Kidney glomerular epithelial cell (primary cell): Measurements from ENCODE around the gene EID2B.
A peak's percentile ranks its signal among the peaks of the same experiment; 100 is the strongest.

ENCODE experiments used
- DNase-seq: peaks from one replicate; lab custom pipeline; 2025; lab: John Stamatoyannopoulos, UW

The EID2B gene

DNA sequence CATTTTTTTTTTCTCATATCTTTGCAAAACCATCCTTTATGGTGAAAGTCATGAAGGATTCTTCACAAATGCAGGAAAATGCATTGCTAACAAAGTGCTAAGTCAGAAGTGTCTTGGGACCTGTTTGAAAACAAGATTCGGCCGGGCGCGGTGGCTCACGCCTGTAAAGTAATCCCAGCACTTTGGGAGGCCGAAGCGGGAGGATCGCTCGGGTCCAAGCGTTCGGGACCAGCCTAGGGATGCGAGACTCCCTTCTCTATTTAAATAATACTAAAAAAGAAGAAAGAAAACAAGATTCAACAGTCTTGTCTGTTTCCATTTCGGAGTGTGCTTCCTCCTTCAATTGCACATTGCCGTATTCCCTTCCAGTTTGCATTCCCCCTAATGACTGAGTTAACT is 819 bp downstream of the EID2B start:
- DNase-seq, result no peak

DNA sequence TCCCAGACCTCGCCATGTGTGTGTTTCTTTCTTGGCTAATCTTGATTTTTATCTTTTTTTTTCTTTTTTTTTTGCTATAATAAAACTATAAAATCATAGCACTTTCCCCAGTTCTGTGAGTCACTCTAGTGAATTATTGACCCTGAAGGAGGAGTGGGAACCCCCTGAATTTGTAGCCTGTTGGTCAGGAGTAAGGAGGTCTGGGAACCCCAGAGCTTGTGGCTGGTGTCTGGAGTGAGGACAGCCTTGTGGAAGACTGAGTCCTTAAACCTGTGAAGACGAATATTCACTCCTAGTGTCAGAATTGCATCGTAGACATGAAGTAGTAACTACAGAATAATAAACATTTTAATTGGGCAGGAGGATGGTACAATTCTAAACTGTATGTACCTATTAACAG is 7.4 kb downstream of the EID2B start:
- no peak for DNase-seq

DNA sequence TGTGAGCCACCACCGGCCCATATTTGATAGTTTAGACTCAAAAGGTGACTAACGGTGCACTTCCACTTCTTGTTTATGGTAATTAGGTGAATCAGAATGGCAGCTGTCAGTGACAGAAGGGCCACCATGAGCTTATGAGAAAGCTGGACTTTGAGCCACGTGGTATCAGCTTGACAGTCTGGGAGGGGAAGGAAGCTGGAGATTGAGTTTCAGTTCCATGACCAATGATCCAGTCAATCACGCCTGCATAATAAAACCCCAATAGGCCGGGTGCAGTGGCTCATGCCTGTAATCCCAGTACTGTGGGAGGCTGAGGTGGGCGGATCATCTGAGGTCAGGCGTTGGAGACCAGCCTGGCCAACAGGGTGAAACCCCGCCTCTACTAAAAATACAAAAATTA is 8.2 kb downstream of the EID2B start:
- no peak for DNase-seq

DNA sequence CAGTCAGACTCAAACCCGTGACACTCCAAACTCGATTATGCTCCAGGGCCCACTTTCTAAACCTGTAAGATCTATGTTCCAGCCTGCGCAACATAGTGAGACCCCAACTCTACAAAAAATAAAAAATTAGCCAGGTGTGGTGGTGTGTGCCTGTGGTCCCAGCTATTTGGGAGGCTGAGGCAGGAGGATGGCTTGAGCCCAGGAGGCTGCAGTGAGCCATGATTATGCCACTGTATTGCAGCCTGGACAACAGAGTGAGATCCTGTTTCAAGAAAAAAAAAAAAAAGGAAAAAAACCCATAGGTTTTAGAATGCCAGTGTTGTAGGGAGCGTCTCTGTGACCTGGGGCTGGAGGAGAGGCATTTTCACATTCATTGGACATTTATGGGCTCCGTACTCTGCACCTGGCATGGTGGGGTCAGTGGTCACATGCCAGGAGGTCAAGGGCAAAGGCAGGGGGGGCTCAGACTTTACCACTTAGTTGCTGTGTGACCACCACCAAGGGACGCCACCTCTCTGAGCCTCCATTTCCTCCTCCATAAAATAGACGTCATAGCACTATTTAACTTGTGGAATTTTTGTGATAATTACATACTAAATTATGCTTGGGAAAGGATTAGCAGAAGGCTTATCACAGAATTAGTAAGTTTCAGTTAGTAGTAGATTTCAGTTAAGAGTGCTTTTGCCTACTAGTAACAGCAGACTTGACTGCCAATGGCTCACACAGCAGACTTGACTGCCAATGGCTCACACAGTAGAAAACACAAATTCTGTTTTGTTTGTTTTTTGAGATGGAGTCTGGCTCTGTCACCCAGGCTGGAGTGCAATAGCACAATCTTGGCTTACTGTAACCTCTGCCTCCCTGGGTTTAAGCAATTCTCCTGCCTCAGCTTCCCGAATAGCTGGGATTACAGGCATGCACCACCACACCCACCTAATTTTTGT is 11.8 kb downstream of the EID2B start:
- DNase-seq, result no peak

DNA sequence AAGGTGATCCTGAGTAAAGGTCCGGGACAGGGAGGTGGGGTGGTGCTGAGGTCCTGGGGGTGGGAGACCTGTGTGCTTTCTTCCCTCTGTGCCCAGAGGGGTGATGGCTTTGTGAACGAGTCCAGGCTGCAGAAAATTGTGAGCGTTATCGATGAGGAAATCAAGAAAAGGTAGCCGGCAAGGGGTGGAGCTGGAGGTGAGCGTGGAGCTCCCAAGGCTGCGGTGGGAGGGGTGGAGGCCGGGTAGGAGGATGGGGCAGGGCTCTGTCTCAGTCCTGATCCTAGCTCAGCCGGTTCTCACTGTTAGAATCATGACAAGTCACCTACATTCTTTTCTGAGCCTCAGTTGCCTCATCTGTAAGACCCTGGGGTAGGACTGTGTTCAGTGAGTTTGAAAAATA is 13.7 kb downstream of the EID2B start:
- no peak for DNase-seq

DNA sequence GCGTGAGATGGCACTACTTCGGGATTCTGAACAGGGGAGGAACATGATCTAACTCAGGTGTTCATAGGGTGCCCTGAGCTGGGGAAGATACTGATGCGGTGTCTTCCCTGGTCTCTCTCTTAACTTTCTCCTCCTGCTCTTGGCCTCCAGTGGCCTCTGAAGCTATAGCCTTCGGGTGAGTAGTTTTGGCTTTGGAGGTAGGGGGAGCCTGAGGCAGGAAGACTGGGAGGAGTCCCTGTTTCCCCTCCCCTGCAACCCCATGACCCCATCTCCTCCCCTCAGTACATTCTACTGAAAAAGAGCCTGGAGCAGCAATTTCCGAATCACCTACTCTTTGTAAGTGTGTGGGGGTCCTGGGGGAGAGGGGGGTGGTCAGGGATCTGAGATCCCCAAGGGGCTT is 14.2 kb downstream of the EID2B start:
- no peak for DNase-seq

DNA sequence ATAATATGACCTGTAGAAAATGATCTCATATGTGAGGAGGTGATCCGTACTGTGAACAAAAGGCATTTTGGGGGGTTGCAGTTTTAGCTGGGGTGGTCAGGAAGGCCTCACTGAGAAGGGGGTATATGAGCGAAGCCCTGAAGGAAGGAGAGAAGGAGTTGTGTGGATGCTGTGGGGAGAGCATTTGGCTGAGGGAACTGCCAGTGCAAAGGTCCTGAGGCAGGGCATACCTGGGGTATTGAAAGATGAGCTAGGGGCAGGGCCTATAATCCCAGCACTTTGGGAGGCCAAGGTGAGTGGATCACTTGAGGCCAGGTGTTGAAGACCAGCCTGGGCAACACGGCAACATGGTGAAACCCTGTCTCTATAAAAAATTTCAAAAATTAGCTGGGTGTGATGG is 15.2 kb downstream of the EID2B start:
- DNase-seq, result no peak

DNA sequence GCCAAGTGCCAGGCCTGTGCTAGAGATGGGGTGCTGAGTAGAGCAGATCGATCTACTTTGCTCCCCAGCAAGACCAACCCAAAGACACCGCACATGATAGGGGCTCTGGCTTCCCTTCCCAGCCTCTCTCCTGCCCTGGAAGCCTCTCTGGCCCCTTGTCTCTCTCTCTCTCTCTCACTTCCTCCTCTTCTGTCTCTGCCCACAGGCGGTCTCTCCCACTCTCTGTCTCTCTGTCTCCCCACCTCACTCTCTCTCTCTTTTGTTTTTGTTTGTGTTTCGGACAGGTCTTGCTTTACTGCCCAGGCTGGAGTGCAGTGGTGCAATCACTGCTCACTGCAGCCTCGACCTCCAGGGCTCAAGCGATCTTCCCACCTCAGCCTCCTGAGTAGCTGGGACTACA is 16.4 kb downstream of the EID2B start:
- no peak for DNase-seq

DNA sequence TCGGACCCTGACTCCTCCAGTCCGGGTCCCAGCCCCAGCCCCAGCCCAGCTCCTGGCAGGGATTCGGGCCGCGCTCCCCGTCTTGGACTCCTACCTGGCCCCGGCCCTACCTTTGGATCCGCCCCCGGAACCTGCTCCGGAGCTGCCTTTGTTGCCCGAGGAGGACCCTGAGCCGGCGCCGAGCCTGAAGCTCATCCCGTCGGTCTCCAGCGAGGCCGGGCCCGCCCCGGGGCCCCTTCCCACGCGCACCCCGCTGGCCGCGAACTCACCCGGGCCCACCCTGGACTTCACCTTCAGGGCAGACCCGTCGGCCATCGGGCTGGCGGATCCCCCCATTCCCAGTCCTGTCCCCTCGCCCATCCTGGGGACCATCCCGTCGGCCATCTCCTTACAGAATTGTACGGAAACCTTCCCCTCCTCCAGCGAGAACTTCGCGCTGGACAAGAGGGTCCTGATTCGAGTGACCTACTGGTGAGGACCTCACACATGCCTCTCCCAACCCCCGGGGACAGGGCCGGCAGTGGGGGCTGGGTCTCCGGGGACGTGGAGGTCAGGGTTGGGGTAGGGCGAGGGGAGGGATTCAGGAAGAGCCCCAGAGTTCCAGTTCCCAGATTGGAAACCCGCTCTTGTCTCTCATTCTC is 17.0 kb downstream of the EID2B start:
- DNase-seq, result no peak

DNA sequence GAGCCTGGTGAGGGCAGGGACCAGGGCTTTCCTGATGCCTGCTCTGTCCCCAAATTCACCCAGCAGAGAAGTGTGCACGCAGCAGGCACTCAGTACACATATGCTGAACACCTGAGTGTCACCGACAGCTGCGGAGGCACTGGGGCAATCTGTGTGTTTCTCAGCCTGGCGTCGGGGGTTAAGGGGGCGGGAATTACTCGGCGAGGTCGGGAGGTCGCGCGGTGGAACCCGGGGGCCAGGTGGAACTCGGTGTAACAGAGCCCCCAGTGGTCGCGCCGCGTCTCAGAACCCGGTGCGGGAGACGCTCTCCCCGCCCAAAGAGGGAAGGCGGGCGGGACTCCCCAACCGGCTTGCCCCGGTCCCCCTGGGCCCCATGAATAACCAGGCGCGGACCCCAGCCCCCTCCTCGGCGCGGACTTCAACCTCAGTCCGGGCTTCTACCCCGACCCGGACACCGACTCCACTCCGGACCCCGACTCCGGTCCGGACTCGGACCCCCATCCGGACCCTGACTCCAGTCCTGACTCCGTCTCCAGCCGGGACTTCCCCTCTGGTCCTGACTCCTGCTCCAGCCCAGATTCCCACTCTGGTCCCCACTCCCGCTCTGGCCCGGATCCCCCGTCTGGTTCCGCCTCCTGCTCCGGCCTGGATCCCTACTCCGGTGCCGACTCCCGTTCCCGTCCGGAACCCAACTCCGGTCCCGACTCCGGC is 17.7 kb downstream of the EID2B start, which contains the start of gene SELENOV:
SELENOV (plus strand) TSS at position 300 of the 711 bp plus-strand sequence; CDS start at position 374, 74 bp downstream.
- DNase-seq, result no peak

DNA sequence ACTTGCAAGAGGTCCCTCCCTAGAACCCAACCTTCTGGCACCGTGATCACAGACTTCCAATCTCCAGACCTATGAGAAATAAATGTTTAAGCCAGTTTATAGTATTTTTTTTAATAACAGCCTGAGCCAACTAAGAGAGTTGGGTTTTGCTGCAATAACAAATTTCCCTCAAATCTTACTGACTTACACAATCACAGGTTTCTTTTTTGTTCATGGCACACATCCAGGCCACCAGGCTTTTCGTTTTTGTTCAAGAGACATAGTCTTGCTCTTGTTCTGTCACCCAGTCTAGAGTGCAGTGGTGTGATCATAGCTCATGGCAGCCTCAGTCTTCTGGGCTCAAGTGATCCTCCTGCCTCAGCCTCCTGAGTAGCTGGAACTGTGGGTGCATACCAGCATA is 19.7 kb downstream of the EID2B start:
- DNase-seq, result no peak

DNA sequence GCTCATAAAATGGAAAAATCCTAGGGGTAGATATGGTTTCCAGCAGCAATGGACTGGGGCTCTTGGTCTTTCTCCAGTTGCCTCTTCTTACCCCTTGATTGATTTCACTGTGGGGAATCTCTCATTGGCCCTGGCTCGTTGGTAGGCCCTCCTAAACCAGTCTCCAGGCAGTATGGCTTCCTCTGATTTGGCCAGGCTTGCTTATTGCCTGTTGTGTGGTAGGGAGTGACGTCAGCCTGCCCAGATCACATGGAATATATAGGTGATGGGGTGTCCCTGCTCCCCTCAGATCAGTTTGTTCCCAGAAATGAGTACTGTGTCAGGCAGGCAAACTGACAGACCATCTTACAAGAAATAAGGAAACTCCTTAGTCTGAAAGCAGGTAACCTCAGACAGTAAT is 23.4 kb downstream of the EID2B start:
- no peak for DNase-seq

DNA sequence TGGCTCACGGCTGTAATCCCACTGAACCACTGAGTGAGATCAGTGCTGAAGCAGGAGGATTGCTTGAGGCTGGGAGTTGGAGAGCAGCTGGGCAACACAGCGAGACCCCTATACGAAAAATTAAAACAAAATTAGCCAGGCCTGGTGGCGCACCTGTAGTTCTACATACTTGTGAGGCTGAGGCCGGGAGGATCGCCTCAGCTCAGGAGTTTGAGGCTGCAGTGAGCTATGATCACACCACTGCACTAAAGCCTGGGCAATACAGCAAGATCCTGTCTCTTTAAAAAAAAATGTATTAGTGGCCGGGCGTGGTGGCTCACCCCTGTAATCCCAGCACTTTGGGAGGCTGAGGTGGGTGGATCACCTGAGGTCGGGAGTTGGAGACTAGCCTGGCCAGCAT is 24.0 kb downstream of the EID2B start:
- no peak for DNase-seq

DNA sequence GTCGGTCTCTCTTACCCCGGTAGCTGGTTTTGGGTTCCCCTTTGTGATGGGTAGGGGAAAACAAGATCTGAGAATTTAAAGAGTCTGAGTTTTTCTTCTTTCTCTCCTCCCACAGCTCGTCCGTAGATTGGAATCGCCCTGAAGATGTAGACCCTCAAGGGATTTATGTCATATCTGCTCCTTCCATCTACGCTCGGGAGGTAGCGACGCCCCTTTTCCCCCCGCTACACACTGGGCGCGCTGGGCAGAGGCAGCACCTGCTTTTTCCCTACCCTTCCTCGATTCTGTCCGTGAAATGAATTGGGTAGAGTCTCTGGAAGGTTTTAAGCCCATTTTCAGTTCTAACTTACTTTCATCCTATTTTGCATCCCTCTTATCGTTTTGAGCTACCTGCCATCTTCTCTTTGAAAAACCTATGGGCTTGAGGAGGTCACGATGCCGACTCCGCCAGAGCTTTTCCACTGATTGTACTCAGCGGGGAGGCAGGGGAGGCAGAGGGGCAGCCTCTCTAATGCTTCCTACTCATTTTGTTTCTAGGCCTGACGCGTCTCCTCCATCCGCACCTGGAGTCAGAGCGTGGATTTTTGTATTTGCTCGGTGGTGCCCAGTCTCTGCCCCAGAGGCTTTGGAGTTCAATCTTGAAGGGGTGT is 24.8 kb downstream of the EID2B start:
- DNase-seq, result no peak

DNA sequence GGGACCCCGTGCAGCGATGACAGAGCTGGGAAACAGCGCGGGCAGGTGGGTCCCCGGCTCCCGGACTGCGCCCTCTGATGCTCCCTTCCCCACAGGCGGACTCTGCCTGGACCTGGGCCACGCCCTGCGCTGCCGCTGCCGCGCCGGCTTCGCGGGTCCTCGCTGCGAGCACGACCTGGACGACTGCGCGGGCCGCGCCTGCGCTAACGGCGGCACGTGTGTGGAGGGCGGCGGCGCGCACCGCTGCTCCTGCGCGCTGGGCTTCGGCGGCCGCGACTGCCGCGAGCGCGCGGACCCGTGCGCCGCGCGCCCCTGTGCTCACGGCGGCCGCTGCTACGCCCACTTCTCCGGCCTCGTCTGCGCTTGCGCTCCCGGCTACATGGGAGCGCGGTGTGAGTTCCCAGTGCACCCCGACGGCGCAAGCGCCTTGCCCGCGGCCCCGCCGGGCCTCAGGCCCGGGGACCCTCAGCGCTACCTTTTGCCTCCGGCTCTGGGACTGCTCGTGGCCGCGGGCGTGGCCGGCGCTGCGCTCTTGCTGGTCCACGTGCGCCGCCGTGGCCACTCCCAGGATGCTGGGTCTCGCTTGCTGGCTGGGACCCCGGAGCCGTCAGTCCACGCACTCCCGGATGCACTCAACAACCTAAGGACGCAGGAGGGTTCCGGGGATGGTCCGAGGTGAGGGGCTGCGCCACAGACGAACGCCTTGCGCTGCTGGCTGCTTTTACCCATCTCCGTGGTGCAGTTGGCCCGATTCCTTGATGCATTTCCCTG is 25.5 kb downstream of the EID2B start:
- peak; percentile 35 for DNase-seq

DNA sequence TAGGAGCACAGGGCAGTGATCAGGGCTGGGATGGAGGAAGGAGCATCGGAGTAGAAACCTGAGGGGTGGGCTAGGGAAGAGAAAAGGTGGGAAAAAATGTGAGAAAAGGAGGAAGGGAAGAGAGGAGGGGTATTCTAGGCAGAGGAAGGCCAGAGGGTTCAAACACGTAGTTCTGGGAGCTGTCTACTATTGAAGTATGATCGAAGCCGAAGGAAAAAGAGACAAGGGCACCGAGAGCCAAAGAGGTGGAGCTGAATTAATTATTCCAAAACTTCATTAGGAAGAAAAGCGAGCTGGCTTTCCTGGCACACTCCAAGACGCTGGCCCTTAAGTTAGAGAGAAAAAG is 26.1 kb downstream of the EID2B start:
- no peak for DNase-seq

DNA sequence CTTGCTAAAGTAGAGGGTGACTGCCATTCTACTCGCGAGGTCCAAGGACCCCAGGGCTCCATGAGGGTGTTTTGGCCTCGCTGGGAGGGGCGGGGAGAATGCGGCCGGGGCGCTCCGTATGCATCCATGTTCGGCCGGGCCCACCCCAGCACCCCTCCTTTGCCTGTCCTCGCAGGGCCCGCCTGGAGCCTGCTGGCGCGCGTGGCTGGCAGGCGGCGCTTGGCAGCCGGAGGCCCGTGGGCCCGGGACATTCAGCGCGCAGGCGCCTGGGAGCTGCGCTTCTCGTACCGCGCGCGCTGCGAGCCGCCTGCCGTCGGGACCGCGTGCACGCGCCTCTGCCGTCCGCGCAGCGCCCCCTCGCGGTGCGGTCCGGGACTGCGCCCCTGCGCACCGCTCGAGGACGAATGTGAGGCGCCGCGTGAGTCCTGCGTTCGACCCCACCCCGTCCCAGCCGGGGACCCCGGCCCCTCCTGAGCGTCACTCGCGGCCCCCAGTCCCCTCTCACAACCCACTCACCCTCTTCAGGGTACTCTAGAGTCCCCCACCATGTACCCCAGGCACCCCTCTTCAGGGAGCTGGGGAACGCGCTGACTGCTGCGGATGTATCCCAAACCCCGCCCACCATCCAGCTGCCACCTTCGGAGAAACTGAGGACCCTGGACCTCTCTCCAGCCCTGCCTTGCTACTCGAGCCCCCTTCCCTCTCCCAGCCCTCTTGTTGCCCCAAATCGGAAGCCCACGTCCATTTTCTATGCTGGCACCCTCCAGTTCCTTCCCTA is 29.8 kb downstream of the EID2B start:
- DNase-seq, result no peak

DNA sequence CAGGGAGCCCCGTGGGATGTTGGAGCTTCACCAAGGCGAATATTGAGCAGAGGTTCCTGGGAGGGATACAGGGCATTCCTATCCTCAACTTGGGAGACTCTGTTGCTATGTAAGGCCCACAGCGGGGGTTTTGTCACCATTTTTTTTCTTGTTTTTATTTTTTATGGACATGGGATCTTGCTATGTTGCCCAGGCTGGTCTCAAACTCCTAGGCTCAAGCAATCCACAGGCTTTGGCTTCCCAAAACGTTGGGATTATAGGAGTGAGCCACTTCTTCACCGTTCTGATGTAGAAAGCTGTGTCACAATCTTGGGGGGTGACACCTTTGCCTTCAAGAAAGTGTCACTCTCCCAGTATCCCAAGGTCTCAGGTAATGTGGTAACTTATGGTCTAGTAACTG is 31.3 kb downstream of the EID2B start:
- DNase-seq, result no peak

DNA sequence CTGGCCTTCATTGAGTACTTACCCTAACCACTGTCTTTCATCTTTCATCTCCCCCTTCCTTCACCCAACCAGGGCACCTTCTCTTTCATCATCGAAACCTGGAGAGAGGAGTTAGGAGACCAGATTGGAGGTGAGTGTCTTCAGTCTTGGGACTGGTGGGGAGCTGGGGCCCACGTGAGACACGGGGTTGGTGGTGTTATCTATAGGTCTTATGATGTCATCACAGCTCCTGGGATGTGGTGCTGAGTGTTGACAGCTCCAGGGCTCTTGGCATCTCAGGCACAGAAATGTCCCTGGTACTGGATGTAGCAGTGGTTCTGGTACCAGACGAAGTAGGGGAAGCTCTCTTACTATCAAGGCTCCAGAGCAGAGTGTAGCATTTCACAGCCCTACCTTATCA is 32.1 kb downstream of the EID2B start:
- no peak for DNase-seq

DNA sequence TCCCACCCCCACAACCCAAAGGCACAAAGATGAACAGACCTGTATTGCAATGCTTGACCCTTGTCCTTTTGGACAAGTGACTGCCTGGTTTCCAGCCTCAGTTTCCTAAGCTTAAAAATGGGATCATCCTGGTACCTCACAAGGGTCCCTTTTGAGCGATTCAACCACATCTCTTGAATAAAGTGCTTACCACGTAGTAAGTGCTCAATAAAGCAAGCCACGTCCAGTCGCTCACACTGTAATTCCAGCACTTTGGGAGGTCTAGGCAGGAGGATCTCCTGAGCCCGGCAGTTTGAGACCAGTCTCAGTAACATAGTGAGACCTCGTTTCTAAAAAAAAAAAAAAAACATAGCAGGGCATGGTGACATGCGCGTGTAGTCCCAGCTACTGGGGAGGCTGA is 32.7 kb downstream of the EID2B start:
- DNase-seq, result no peak
